Activated CD8-positive, alpha-beta memory T cell treated with anti-CD3 and anti-CD28 coated beads for 24 hours (primary cell): ENCODE data around the gene NUDT15.
"Not testable (repeated sequence)": the region's sequence is repeated elsewhere in the genome, so short reads cannot be mapped to it uniquely, and the experiment has no call there.

ENCODE experiments used
- DNase-seq: peaks from one replicate; pipeline ENCODE4 v3.0.0-alpha.2; 2020

The NUDT15 gene

DNA sequence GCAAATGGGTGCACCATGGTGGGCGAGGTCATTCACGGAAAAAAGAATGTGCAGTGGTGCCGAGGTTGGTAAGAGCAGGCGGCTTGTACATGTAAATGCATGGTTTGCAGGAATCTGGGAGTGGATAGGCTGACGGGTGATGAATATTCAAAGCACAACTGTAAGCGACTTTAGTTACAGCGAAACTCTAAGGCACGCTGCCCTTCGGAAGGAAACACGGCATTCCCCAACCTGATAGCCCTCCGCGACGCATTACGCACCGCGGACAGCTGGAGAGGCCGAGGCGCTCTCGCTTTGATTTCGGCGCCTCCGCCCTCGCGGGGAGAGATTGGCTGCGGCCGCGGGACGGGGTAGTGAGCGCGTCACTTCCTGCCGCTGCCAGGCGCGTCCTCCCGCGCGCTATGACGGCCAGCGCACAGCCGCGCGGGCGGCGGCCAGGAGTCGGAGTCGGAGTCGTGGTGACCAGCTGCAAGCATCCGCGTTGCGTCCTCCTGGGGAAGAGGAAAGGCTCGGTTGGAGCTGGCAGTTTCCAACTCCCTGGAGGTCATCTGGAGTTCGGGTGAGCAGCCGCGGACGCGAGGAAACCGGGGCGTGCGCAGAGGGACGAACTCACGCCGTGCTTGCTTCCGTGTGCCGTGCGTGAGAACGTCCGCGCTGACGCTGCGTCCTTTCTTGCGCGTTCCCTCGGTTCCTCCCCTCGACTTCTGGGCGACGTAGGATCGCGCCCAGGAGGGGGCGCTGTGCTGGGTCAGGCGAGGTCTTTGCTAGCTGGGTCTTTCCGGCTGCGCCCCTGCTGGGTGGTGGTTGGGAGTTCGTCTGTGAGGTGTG, at the start of gene NUDT15:
Gene NUDT15, plus strand, starts transcription at position 381 of the 828 bp plus-strand sequence. Its CDS starts 21 bp downstream, at position 402.
- DNase-seq = peak; percentile 96

DNA sequence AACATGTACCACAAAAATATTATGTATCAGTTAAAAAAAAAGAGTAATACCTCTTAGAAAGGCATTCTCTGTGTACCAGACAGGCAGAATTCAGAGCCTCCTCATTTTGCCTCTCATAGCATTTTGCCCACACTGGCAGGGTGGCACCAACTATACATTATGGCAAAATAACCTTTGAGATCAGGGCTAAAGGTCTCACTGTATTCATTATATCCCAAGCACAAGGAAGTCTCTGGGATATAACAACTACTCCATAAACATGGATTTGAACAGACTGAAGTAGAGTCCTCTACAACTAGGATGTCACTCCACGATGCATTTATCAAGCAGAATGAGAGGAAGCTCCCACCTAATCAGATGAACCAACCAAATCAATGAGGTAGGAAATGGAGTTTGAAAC, 47.1 kb upstream of the NUDT15 start:
- DNase-seq = no peak

DNA sequence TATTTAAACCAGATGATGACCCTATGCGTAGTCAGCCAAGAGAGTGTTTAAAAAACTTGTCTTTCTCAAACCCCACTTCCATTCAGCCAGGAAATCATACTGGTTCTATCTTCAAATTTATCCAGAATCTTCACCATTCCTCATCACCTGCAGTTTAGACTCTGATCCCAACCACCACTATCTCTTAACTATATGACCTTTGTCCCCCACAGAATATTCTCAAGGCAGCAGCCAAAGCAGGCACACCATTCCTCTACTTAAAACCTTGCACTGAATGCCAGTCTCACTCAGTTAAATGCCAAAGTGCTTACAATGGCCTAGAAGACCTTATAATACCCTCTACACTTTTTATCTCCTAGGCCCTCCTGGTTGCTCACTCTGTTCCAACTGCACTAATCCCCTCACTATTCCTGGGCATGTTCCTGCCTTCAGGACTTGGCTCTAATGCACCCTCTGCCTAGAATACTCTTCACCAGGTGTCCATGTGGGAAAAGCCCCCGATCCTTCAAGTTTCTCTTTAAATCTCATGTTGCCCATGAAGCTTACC, 46.5 kb upstream of the NUDT15 start:
- DNase-seq = no peak

DNA sequence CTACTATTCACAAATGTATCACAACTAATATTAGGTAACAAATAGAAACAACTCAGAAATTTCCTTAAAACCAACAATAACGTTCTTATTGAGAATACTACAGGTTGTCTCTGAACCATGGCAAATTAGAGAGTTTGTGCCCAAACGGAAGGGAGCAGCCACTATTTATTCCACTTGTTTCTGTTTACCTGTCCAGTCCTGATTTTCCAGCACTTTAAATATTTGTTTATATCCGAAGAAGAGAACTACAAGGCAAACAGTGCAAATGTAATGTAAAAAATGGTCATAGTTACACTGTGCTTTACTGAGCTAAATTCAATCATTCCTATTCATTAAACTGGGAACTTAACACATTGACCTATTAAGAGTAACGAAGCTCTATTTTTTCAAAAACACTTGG, 45.7 kb upstream of the NUDT15 start:
- no peak for DNase-seq

GRCh38 chr13:47997384-47997783, 40.1 kb upstream of the NUDT15 start:
- DNase-seq = no peak

GRCh38 chr13:47999973-48000372, 37.6 kb upstream of the NUDT15 start:
- DNase-seq = no peak

DNA sequence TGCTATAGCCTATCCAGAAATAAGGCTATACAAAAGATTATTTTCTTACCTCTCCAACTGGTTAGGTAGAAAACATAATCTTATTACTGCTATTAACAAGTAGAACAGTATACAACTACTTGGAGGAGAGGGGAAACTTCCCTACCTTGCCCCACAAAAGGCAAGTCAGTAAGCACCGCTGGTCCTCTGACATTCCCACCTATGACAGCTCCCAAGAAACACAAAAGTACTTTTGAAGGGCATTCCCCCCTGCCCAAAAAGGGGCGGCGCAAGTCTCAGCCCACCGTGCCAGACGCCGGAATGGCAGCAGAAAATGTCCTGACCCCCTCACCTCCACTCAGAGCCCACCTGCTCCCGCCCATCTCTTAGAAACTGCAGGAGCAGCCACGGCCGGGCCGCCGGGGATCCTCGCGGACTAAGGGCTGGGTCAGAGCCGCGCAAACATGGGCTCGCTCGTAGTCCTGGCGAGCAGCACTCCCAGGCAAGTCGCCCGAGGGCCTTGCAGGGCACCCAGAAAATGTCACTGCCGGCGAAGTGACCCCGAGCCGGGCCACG, 36.9 kb upstream of the NUDT15 start:
- DNase-seq = no peak

DNA sequence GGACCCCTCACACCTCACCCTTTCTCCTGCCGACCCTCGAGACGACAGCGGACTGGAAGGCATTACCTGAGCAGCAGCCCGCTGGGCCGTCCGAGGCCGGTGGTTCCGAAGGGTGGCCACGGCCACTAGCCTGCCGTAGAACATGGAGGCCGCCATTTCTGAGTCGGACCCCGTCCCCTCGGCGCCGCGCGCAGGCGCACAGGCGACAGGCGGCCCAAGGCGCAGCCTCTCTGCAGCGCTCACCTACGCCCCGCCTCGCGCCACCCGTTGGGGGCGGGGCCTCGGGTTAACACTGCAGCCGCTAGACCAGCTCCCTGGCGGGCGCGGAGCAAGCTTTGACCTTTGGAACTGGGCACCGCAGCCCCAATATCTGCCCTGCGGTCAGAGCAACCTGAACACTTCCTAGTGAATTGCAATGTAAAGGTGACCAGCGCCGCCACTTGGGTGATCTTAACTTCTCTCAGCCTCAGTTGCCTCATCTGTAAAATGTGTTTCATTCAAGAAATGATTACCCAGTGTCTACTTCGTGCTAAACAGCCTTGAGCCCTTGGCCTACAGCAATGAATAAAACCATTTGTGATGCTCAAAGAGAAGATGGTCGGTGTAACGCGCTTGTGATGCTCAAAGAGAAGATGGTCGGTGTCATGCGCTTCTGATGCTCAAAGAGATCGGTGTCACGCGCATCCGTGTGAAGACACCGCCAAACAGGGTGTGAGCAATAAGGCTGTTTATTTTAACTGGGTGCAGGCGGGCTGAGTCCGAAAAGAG, 36.2 kb upstream of the NUDT15 start, which contains the start of gene SUCLA2:
Gene SUCLA2, minus strand, starts transcription at position 160 of the 768 bp plus-strand sequence. Its CDS starts 4 bp downstream, at position 156.
- peak; percentile 96 for DNase-seq

DNA sequence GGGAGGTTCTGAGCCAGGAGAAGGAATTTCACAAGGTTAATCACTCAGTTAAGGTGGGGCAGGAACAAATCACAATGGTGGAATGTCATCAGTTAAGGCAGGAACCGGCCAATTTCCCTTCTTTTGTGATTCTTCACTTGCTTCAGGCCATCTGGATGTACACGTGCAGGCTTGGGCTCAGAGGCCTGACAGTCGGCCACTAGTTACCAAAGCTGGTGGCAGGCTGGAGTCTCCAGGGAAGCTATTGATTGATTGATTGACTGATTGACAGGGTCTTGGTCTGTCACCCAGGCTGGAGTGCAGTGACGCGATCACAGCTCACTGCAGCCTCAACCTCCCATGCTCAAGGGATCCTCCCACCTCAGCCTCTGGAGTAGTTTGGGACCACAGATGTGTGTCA, 35.5 kb upstream of the NUDT15 start:
- DNase-seq = not testable (repeated sequence)

- no peak for DNase-seq
Observed at GRCh38 chr13:48004201-48004600, 33.3 kb upstream of the NUDT15 start.

GRCh38 chr13:48006396-48006795, 31.1 kb upstream of the NUDT15 start:
- no peak for DNase-seq

GRCh38 chr13:48009284-48009683, 28.2 kb upstream of the NUDT15 start:
- DNase-seq = no peak

- no peak for DNase-seq
Observed at GRCh38 chr13:48010698-48011097, 26.8 kb upstream of the NUDT15 start.

DNA sequence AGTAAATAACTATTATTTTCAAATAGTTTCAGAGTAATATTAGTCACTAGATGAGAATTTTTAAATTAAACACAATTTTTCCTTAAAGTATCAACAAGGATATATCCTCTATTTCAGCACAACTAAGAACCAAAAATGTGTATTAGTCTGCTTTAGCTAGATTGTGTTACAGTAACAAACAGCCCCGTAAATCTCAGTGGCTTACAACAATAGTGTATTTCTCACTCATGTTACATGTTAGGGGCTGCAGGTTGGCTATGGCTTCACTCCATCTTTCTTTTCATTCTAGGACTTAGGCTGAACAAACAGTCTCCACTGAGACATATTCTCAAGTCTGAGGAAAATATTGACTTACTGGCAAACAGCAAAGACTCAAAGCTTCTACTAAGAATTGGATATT, 24.9 kb upstream of the NUDT15 start:
- DNase-seq = no peak

- DNase-seq = no peak
Observed at GRCh38 chr13:48014359-48014758, 23.2 kb upstream of the NUDT15 start.

DNA sequence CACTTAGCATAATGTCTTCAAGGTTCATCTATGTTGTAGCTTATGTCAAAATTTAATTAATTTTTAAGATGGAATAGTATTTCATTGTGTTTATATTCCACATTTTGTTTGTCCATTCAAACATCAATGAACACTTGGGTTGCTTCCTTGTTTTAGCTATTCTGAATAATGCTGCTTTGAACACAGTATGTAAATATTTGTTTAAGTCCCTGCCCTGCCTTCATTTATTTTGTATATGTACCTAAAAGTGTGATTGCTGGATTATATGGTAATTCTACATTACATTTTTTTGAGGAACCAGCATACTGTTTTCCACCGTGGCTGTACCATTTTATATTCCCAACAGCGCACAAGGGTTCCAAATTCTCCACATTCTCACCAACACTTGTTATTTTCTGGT, 18.9 kb upstream of the NUDT15 start:
- no peak for DNase-seq

DNA sequence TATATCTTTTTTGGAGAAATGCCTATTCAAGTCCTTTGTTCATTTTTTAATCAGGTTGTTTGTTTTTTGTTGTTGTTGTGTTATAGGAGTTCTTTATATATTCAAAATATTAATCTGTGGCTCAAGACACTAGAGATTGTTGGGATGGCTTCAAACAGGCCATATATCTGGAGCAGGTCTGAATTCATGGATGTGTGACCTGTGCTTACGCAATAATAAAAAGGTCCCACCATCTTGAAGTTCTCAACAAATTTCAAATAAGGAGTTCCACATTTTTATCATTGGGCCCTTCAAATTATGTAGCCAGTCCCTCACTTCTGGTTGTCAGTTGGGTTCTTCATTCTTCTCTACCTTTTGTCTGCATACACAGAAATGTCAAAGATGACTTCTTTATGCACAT, 17.7 kb upstream of the NUDT15 start:
- no peak for DNase-seq

DNA sequence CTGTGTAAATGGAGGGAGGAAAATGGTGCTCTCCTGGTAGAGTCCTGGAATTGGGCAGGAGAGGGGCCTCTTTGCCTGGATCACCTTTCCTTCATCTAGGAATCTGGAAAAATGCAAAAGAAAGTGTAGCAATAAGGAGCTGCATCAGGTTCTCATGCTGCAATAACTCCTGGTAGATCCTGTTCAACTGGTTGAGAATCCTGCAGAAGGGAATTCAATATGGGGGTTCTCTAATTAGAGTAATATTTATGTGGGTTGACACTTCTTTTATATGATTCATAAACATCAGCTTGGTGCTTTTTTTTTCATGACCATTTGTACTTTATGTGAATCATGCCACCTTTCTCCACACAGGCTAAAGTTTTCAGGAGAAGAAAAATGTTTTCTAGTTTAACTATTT, 9.5 kb upstream of the NUDT15 start:
- no peak for DNase-seq

GRCh38 chr13:48029859-48030258, 7.7 kb upstream of the NUDT15 start:
- DNase-seq = no peak

GRCh38 chr13:48038761-48039160, 1.2 kb downstream of the NUDT15 start:
- DNase-seq = no peak

DNA sequence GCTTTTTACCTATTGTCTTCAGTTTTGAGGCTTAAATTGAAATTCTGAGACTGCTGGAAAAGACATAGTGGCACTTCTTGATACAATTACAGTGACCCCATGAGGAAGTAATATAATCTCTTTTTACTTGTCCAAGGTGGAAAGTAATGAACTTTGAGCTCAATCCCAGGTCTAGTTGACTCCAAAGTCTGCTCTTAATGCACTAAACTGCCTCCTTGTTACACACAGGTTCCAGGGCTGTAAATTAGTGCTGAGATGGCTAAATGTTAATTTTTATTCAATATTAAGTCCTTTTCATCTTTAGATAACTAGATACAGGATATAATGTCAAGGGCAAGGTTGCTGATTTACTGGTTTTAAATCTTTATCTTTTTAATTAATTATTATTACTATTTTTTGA, 2.5 kb downstream of the NUDT15 start:
- no peak for DNase-seq

DNA sequence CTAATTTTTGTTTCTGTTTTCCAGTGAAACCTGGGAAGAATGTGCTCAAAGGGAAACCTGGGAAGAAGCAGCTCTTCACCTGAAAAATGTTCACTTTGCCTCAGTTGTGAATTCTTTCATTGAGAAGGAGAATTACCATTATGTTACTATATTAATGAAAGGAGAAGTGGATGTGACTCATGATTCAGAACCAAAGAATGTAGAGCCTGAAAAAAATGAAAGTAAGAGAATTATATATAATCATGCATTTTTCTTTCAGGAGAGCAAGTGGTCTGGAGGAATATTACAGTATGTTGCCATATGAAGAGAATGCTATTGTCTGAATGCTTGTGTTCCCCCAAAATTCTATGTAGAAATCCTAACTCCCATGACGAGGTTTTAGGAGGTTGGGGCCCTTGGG, 3.4 kb downstream of the NUDT15 start:
- DNase-seq = no peak

GRCh38 chr13:48042894-48043293, 5.4 kb downstream of the NUDT15 start:
- no peak for DNase-seq
